Measurements from ENCODE around the gene BARD1.
"Not testable (repeated sequence)": the region's sequence is repeated elsewhere in the genome, so short reads cannot be mapped to it uniquely, and the experiment has no call there.

BARD1 gene

GRCh38 chr2:214808981-214809750 lies at the start of gene BARD1:
Gene BARD1 (minus strand): TSS chr2:214809683. CDS start chr2:214809569, 114 bp downstream.
- peak; percentile 21 to 53 for DNase-seq

DNA sequence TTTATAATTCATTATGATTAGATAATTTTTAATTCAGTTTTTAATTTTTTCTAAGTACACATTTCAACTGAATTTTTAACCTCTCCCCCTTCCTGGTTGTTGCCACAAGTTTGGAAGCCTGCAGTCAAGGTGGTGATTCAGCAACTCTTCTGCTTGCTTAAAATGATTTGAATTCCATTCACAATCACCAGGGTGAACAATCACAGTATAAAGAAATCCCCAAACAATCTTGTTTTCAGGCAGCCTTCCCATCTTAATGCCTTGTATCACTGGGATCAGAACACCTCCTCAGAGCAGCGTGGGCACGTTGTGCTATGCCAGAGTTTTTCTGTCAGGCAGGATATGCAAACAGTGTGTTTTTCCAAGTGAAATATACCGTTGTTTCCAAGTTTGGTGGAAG lies 46.7 kb upstream of the BARD1 start:
- DNase-seq = no peak

DNA sequence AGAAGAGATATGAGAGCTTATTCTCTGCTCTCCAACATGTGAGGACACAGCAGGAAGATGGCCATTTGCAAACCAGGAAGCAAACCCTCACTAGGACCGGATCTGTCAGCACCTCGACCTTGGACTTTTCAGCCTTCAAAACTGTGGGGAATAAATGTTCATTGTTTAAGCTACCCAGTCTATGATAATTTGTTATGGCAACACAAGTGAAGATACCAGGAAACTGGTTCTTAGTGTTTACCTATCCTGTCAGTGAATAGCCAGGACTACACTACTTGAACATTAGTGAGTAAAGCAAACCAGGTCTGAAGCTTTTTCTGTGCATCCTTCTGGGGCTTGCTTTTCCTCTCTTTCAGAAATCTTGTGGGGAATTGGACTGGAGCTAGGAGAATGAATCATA lies 44.4 kb upstream of the BARD1 start:
- no peak for DNase-seq

GRCh38 chr2:214843823-214844222 lies 34.3 kb upstream of the BARD1 start:
- no peak for DNase-seq

- DNase-seq = no peak
These were observed 30.0 kb upstream of the BARD1 start for GRCh38 chr2:214839464-214839863.

DNA sequence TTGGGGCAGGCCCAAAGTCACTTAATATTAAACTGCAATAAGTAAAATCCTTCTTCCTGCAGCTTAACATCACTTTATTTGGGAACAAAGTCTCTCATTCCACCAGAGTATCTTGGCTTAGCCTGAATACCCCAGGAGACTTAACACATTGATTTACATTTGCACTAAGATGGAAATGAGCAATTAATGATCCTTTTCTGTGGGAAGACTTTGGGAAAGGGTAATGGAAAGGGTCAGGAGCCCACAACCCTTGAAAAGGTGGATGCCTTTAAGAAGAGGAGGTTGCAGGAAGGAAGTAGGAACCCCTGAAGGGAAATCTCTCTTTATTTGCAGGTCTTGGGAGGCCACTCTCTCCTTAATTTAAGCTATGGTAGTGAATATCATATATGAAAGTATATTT lies 28.0 kb upstream of the BARD1 start:
- DNase-seq = no peak

- DNase-seq = no peak
These were observed 27.1 kb upstream of the BARD1 start for GRCh38 chr2:214836568-214836967.

GRCh38 chr2:214830794-214831346 lies 21.4 kb upstream of the BARD1 start:
- peak in 1 of 2 experiments; percentile 44 for DNase-seq

DNA sequence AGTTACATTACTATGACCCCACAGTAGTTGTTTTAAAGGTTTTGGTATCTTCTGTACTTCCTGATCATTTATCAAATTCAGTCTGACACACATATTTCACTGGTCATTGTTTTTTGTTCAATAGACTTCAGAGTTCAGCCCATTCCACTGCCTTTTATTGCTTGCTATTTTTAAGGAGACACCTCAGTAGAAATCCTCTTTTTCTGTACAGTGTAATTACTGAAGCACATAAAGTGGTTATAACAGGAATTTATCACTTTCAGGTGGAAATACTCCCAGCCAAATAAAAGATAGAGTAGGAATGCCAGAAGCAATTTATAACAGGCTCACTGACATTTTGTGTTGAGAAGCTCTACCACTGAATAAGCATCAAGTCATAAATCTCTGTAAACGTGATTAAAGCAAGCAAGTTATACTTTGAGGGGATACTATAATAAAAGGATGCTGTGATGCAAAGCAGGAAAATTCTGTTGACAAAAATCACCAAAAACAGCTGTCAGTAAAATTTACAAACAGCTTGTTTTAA lies 6.6 kb upstream of the BARD1 start:
- DNase-seq = no peak

DNA sequence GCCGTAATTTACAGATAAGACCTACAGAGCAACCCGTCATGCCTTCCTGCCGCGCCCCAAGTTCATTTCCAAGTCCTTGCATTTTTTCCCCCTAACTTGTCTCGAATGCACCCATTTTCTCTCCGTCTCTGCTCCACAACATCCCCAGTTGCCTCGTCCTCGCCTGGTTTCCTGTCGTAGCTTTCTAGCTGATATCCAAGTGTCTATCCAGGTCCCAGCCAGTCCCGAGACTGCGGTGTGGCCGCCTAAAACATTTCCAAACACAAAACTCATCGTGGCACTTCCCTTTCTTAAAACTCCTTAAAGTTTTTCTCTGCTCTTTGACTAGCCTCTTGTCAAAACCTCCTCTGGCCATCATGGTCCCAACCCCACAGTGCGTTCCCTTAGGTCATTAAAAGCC lies 1.2 kb upstream of the BARD1 start:
- DNase-seq = peak in 1 of 2 experiments; percentile 21

- DNase-seq = peak; percentile 91 to 99
These were observed 475 bp upstream of the BARD1 start for GRCh38 chr2:214809751-214810564.

DNA sequence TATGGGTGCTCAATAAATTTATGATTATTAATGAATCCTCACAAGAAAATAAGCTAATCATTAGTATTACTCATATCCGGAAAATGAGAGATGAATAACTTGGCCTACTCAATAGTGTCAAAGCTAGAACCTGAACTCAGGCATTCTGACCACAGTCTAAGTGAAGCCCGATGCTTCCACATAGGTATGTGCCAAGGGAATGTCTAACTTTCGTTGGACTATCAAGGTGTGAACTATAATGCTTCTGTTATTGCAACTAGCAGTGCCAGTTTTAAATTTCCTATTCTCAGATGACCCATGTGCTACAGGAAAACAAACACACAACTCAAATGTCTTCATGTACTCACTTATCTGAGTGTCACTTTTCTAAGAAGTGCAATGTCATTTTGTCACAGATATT lies 1.8 kb downstream of the BARD1 start:
- no peak for DNase-seq

DNA sequence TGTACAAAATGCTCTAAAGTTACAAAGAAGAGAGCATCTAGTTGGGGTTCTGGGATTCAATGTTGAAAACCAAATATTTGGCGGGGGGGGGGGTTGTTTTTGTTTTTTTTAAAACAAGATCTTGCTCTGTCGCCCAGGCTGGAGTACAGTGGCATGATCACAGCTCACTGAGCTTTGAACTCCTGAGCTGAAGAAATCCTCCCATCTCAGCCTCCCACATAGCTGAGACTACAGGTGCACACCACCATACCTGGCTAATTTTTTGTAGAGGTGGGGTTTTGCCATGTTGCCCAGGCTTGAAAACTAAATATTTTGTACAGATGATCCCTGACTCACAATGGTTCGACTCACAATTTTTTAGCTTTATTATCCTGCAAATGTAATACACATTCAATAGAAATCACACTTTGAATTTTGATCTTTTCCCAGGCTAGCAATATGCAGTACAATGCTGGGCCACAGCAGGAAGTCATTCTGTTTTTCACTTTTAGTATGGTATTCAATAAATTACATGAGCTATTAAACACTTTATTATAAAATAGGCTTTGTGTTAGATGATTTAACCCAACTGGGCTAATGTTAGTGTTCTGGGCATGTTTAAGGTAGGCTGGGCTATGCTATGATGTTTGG lies 7.6 kb downstream of the BARD1 start:
- no peak for DNase-seq

DNA sequence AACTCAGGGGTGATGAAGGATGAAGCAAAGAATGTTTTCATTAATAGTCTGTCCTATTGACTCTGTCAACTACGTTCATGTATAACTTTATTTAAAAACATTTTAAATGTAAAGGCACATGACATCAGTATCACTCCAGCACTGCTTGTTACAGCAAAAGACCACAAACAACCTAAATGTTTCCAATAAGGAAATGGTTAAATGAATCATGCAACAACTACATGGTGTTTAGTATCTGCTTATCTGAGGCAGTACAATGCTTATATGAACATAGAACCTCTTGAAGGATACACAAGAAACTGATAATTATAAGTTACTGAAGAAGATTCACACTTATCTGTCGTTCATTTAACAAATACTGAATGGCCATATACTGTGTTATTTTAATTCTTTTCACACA lies 8.4 kb downstream of the BARD1 start:
- no peak for DNase-seq

DNA sequence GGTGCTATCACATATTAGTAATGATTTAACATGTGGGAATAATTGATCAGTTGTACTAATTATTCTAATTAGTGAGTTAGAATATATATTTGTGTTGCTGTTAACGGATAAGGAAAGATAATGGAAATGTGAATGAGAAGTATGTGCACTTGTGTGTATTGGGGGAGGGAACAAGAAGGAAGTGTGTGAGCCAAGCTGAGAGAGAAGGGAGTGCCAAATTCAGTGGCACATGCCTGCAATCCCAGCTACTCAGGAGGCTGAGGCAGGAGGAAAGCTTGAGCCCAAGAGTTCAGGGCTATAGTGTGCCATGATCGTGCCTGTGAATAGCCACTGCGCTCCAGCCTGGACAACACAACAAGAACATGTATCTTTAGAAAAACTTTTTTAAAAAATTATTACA lies 9.3 kb downstream of the BARD1 start:
- DNase-seq = no peak

DNA sequence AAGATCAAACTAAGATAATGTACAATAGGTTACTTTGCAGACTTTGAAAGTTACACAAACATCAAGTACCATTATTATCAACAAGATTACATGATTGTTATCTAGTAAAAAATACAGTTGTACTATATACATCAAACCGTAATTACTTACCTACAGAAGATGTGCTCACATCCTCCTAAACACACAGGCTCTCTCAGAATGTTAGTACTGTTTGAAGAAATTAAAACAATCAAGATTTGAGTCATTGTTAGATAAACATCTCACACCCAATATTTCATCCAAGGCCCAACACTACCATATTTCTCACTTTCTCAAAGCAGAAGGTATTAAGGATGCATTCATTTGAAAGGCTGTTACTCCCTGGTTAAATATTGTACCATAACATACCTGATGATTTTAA lies 12.6 kb downstream of the BARD1 start:
- DNase-seq = no peak

GRCh38 chr2:214783181-214783580 lies 26.3 kb downstream of the BARD1 start:
- DNase-seq = not testable (repeated sequence)

DNA sequence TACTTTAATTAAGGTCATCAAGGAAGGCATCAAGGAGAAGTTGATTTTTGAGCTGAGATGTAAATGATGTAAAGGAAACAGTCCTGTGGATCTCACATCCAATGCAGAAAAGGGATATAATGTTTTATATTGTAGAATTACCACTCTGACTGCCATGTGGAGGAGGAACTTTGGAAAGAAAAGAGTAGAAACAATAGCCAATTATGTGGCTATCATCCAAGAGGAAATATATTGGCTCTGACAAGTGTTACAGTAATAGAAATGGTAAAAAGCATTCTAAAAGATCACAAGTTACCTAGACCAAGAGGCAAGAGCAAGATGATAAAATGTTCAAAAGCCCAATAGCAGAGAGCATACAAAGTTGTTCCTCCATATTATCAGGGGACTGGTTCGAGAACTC lies 26.8 kb downstream of the BARD1 start:
- no peak for DNase-seq

DNA sequence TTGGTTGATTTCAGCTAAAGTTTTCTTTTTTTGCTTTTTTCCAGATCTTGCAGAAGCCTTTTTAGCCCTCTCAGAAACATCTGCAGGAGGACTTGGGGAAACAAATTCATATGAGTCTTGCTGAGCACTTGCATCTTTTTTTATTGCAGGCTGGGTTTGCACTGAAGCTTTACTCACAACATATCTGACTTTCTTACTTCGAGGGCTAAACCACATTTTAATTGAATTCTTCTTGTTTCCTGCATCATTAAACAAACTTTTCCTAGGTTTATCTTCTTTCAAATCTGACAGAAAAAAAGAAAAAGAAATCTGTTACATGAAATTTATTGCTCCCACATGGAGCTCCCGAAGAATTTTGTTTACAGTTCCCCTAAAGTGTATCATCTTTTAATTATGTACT lies 28.3 kb downstream of the BARD1 start:
- DNase-seq = no peak

DNA sequence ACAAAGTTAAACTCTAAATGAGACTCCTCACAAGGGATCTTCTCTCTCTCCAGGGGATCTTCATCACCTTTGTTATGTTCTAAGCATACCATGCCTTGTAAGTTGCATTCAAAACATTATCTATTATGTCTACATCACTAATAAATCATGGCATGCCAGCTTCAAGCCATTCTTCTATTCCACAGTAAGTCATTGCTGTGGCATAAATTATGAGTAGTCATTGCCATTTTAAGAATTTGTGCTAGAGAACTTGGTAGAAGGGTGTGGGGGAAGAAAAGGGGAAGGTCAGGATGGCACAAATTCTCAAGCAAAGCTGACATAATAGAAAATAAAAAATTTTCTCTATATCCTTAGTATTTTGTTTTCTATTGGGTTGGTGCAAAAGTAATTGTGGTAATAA lies 33.5 kb downstream of the BARD1 start:
- DNase-seq = no peak

DNA sequence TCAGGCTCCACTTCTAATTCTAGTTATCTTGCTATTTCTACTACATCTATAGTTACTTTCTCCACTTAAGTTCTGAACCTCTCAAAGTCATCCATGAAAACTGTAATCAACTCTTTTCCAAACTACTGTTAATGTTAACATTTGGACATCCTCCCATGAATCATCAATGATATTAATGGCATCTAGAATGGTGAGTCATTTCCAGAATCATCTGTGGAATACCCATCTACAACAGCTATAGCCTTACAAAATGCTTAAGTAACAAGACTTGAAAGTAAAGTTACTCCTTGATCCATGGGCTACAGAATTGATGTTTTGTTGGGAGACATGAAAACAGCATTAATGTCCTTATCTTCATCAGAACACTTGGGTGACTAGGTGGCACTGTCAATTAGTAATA lies 35.4 kb downstream of the BARD1 start:
- no peak for DNase-seq

DNA sequence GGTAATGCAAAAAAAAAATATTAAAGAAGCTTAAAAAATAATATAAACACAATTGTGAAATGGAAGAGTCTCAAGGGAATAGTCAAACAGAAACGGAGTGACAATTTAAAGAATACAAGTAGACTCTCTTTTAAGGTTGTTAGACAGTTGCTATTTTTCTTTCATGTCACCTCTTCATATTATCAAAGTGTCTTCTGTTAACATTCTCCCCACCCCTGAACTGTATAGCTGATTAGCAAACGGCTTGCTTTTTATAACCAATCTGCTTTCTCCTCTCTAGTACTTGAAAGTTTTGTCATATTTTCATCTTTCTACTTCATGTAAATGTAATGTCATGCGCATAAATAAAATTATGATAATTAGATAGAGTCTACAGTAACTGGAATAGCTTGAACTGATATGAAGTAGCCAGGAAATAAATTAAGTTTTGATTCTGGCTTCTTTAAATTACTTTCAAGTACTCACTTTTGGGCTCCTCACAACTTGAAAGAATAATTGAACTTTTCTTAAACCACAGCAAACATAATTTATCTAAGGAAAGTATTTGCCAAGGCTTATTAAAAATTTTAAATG lies 37.0 kb downstream of the BARD1 start:
- DNase-seq = no peak

- no peak for DNase-seq
These were observed 44.3 kb downstream of the BARD1 start for GRCh38 chr2:214765180-214765579.

Data from NCI-H526 (cell line).